ENCODE results near the gene SBF2. TPM values are rescaled to one million over a fixed set of nuclear protein-coding genes. Genes with fewer than 3 reads are reported as not detected.
"Not testable (repeated sequence)": the region's sequence is repeated elsewhere in the genome, so short reads cannot be mapped to it uniquely, and the experiment has no call there.

SBF2 gene
- total RNA-seq, 2 experiments from 2014 or later = 14.2 to 15.2 TPM

GRCh38 chr11:9930562-9931331 lies 363.3 kb downstream of the SBF2 start:
- H3K36me3 ChIP-seq (ENCODE audit: insufficient read depth, low read length); H3K4me3 Mint-ChIP-seq; H3K27ac ChIP-seq (ENCODE audit: low read depth in 1 of 2, low read length in 2 of 2); H3K27me3 ChIP-seq (ENCODE audit: control insufficient read depth in 1 of 2, insufficient read depth in 2 of 2, low read length in 2 of 2); H3K4me3 ChIP-seq (ENCODE audit: low read length); ATAC-seq (ENCODE audit: poor library complexity); H3K9me3 Mint-ChIP-seq; H3K4me1 Mint-ChIP-seq (ENCODE audit: low read depth); POLR2A ChIA-PET; CTCF ChIA-PET; intact Hi-C loops (cut with DNase I, micrococcal nuclease); H3K9me3 ChIP-seq (ENCODE audit: control insufficient read depth in 1 of 2, insufficient read depth in 1 of 2, low read length in 2 of 2); H3K4me1 ChIP-seq (ENCODE audit: insufficient read depth, low read length); H3K27me3 Mint-ChIP-seq; H3K27ac Mint-ChIP-seq: not testable (repeated sequence)
- H3K36me3 Mint-ChIP-seq (ENCODE audit: low read depth) = peaks cover 37% of the 10 kb centered on the region
- peak in 2 of 14 experiments; percentile 1 to 5 for DNase-seq

- Mint-ChIP-seq H3K27me3 (no peaks in the 10 kb centered on the region), H3K36me3 (ENCODE audit: low read depth) (peaks cover 20% of the 10 kb centered on the region), H3K4me1 (ENCODE audit: low read depth) (no peaks in the 10 kb centered on the region), H3K4me3 (no peak overlapping the region), H3K9me3 (no peaks in the 10 kb centered on the region), H3K27ac (no peak overlapping the region)
- Histone ChIP-seq H3K4me1 (ENCODE audit: insufficient read depth, low read length) (no peaks in the 10 kb centered on the region), H3K27ac (ENCODE audit: low read depth in 1 of 2, low read length in 2 of 2) (no peak overlapping the region), H3K4me3 (ENCODE audit: low read length) (no peak overlapping the region), H3K9me3 (ENCODE audit: control insufficient read depth in 1 of 2, insufficient read depth in 1 of 2, low read length in 2 of 2) (peaks cover 0 to 4% of the 10 kb centered on the region in 2 experiments), H3K27me3 (ENCODE audit: control insufficient read depth in 1 of 2, insufficient read depth in 2 of 2, low read length in 2 of 2) (no peaks in the 10 kb centered on the region), H3K36me3 (ENCODE audit: insufficient read depth, low read length) (no peaks in the 10 kb centered on the region)
- ChIA-PET CTCF (interaction anchor here (1.2 kb wide), 1 partner anchor 14 kb away, joined by 3 read pairs; no protein-coding TSS in a partner anchor), POLR2A (no interaction called here)
- TF ChIP-seq CTCF (IDR thresholded peaks at IDR 0.05) = no peak
- intact Hi-C loops (cut with DNase I, micrococcal nuclease) = no loop called here
- no peak for ATAC-seq (ENCODE audit: poor library complexity)
- DNase-seq = no peak
Measured at GRCh38 chr11:9927670-9928069, 366.3 kb downstream of the SBF2 start.

- Mint-ChIP-seq H3K36me3 (ENCODE audit: low read depth) (no peaks in the 10 kb centered on the region), H3K4me1 (ENCODE audit: low read depth) (no peaks in the 10 kb centered on the region), H3K4me3 (no peak overlapping the region), H3K27ac (no peak overlapping the region), H3K27me3 (no peaks in the 10 kb centered on the region), H3K9me3 (no peaks in the 10 kb centered on the region)
- Histone ChIP-seq H3K9me3 (ENCODE audit: control insufficient read depth in 1 of 2, insufficient read depth in 1 of 2, low read length in 2 of 2) (no peaks in the 10 kb centered on the region), H3K27me3 (ENCODE audit: control insufficient read depth in 1 of 2, insufficient read depth in 2 of 2, low read length in 2 of 2) (no peaks in the 10 kb centered on the region), H3K4me3 (ENCODE audit: low read length) (no peak overlapping the region), H3K27ac (ENCODE audit: low read depth in 1 of 2, low read length in 2 of 2) (no peak overlapping the region), H3K4me1 (ENCODE audit: insufficient read depth, low read length) (no peaks in the 10 kb centered on the region), H3K36me3 (ENCODE audit: insufficient read depth, low read length) (no peaks in the 10 kb centered on the region)
- POLR2A ChIA-PET = no interaction called here
- no peak for ATAC-seq (ENCODE audit: poor library complexity)
- DNase-seq = no peak
- intact Hi-C loops (cut with DNase I, micrococcal nuclease) = no loop called here
- CTCF ChIA-PET = no interaction called here
- TF ChIP-seq CTCF (IDR thresholded peaks at IDR 0.05) = no peak
Measured at GRCh38 chr11:9923280-9923679, 370.7 kb downstream of the SBF2 start.

GRCh38 chr11:9922806-9923205 lies 371.2 kb downstream of the SBF2 start:
- no peak for TF ChIP-seq CTCF (IDR thresholded peaks at IDR 0.05)
- Histone ChIP-seq H3K9me3 (ENCODE audit: control insufficient read depth in 1 of 2, insufficient read depth in 1 of 2, low read length in 2 of 2) (no peaks in the 10 kb centered on the region), H3K4me3 (ENCODE audit: low read length) (no peak overlapping the region), H3K36me3 (ENCODE audit: insufficient read depth, low read length) (no peaks in the 10 kb centered on the region), H3K27me3 (ENCODE audit: control insufficient read depth in 1 of 2, insufficient read depth in 2 of 2, low read length in 2 of 2) (no peaks in the 10 kb centered on the region), H3K4me1 (ENCODE audit: insufficient read depth, low read length) (no peaks in the 10 kb centered on the region), H3K27ac (ENCODE audit: low read depth in 1 of 2, low read length in 2 of 2) (no peak overlapping the region)
- Mint-ChIP-seq H3K27ac (no peak overlapping the region), H3K4me1 (ENCODE audit: low read depth) (no peaks in the 10 kb centered on the region), H3K36me3 (ENCODE audit: low read depth) (no peaks in the 10 kb centered on the region), H3K4me3 (no peak overlapping the region), H3K27me3 (no peaks in the 10 kb centered on the region), H3K9me3 (no peaks in the 10 kb centered on the region)
- CTCF ChIA-PET = no interaction called here
- POLR2A ChIA-PET = no interaction called here
- ATAC-seq (ENCODE audit: poor library complexity) (no peak), DNase-seq (no peak)
- intact Hi-C loops (cut with DNase I, micrococcal nuclease) = no loop called here
